ENCODE results near the gene SCGN.

Gene SCGN

GRCh38 chr6:25623879-25624278 lies 28.1 kb upstream of the SCGN start:
- H3K27ac Mint-ChIP-seq (ENCODE audit: low read depth) = no peak overlapping the region
- H3K9me3 Mint-ChIP-seq = no peaks in the 10 kb centered on the region
- H3K4me1 Mint-ChIP-seq = no peaks in the 10 kb centered on the region
- no peak for ATAC-seq (replicated peaks; ENCODE audit: extremely low read depth, poor library complexity, severe bottlenecking)
- H3K4me3 Mint-ChIP-seq = no peak overlapping the region
- DNase-seq (ENCODE audit: low spot score in 2 of 2) = no peak
- peaks cover 27% of the 10 kb centered on the region for H3K27me3 Mint-ChIP-seq
- no peaks in the 10 kb centered on the region for H3K36me3 Mint-ChIP-seq (ENCODE audit: insufficient read depth)

DNA sequence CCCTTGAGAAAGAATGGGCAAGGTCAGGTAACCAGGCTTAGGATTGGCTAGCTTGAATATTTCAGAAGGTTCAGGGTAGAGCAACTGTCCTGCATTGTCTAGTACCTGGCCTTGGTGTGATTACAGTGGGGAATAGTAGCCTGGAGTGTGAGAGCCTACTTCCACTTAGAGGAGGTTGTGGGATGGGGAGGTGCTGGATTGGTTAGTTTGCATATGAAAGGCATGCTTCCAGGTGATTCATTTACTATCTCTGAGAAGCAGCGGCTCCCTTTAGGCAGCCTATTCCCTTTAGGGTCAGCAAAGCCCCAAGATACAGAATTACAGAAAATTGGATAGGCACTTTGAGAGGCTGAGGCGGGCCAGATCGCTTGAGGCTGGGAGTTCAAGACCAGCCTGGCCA lies 25.0 kb upstream of the SCGN start:
- DNase-seq (ENCODE audit: low spot score in 2 of 2) (no peak), ATAC-seq (replicated peaks; ENCODE audit: extremely low read depth, poor library complexity, severe bottlenecking) (no peak)
- H3K27me3 Mint-ChIP-seq = peaks cover 55% of the 10 kb centered on the region
- H3K9me3 Mint-ChIP-seq = no peaks in the 10 kb centered on the region
- no peaks in the 10 kb centered on the region for H3K36me3 Mint-ChIP-seq (ENCODE audit: insufficient read depth)
- no peaks in the 10 kb centered on the region for H3K4me1 Mint-ChIP-seq
- H3K27ac Mint-ChIP-seq (ENCODE audit: low read depth) = no peak overlapping the region
- no peak overlapping the region for H3K4me3 Mint-ChIP-seq

- Mint-ChIP-seq H3K4me3 (no peak overlapping the region), H3K27me3 (peaks cover 66% of the 10 kb centered on the region), H3K27ac (ENCODE audit: low read depth) (no peak overlapping the region), H3K4me1 (no peaks in the 10 kb centered on the region), H3K36me3 (ENCODE audit: insufficient read depth) (no peaks in the 10 kb centered on the region), H3K9me3 (no peaks in the 10 kb centered on the region)
- no peak for DNase-seq (ENCODE audit: low spot score in 2 of 2)
- ATAC-seq (replicated peaks; ENCODE audit: extremely low read depth, poor library complexity, severe bottlenecking) = no peak
These were observed 23.4 kb upstream of the SCGN start for GRCh38 chr6:25628471-25629197.

DNA sequence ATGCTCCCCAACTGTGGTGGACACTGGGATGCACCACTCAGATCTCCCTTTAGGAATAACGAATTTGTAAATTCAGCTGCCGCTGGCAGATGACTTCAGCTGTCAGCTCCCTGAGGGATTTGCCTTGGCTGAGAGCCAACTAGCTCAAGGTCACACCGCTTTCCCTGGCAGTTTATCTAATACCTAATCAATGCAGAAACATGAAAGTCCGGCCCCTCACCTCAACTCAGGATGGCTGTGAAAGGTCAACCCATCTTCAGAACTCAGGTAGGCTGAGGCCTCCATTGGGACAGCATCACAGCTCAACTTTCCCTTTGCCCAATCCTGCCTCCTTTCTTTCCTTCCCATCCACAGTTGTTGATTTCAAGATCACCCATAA lies 22.8 kb upstream of the SCGN start:
- no peak for DNase-seq (ENCODE audit: low spot score in 2 of 2)
- H3K4me1 Mint-ChIP-seq = no peaks in the 10 kb centered on the region
- H3K9me3 Mint-ChIP-seq = no peaks in the 10 kb centered on the region
- H3K36me3 Mint-ChIP-seq (ENCODE audit: insufficient read depth) = no peaks in the 10 kb centered on the region
- H3K4me3 Mint-ChIP-seq = no peak overlapping the region
- peaks cover 70% of the 10 kb centered on the region for H3K27me3 Mint-ChIP-seq
- H3K27ac Mint-ChIP-seq (ENCODE audit: low read depth) = no peak overlapping the region
- ATAC-seq (replicated peaks; ENCODE audit: extremely low read depth, poor library complexity, severe bottlenecking) = no peak

- peaks cover 84% of the 10 kb centered on the region for H3K27me3 Mint-ChIP-seq
- H3K9me3 Mint-ChIP-seq = no peaks in the 10 kb centered on the region
- no peak for ATAC-seq (replicated peaks; ENCODE audit: extremely low read depth, poor library complexity, severe bottlenecking)
- H3K4me1 Mint-ChIP-seq = no peaks in the 10 kb centered on the region
- H3K27ac Mint-ChIP-seq (ENCODE audit: low read depth) = no peak overlapping the region
- H3K36me3 Mint-ChIP-seq (ENCODE audit: insufficient read depth) = no peaks in the 10 kb centered on the region
- DNase-seq (ENCODE audit: low spot score in 2 of 2) = no peak
- H3K4me3 Mint-ChIP-seq = no peak overlapping the region
These were observed 21.3 kb upstream of the SCGN start for GRCh38 chr6:25630508-25631278.

GRCh38 chr6:25635886-25636317 lies 16.1 kb upstream of the SCGN start:
- no peak overlapping the region for H3K27ac Mint-ChIP-seq (ENCODE audit: low read depth)
- H3K4me1 Mint-ChIP-seq = no peaks in the 10 kb centered on the region
- H3K9me3 Mint-ChIP-seq = no peaks in the 10 kb centered on the region
- no peaks in the 10 kb centered on the region for H3K36me3 Mint-ChIP-seq (ENCODE audit: insufficient read depth)
- H3K27me3 Mint-ChIP-seq = peaks cover 84% of the 10 kb centered on the region
- DNase-seq (ENCODE audit: low spot score in 2 of 2) (no peak), ATAC-seq (replicated peaks; ENCODE audit: extremely low read depth, poor library complexity, severe bottlenecking) (no peak)
- H3K4me3 Mint-ChIP-seq = no peak overlapping the region

DNA sequence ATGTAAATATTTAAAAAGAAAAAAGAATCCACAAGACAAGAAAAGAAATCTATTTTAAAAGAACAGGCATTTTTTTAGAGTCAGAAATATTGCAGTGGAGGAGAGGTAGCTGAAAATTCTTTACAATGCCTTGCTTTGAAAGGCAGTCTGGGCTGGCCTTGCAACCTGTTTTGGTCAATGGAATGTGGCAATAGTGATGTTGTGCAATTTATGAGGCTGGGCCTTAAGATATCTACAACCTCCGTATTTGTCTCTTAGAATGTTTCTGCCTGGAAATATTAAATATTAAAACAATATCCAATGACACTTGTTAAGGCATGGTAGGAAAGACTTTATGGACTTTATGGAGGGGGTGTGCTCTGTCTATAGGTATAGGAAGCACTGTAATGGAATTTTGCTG lies 14.8 kb upstream of the SCGN start:
- H3K27ac Mint-ChIP-seq (ENCODE audit: low read depth) = no peak overlapping the region
- no peak for DNase-seq (ENCODE audit: low spot score in 2 of 2)

DNA sequence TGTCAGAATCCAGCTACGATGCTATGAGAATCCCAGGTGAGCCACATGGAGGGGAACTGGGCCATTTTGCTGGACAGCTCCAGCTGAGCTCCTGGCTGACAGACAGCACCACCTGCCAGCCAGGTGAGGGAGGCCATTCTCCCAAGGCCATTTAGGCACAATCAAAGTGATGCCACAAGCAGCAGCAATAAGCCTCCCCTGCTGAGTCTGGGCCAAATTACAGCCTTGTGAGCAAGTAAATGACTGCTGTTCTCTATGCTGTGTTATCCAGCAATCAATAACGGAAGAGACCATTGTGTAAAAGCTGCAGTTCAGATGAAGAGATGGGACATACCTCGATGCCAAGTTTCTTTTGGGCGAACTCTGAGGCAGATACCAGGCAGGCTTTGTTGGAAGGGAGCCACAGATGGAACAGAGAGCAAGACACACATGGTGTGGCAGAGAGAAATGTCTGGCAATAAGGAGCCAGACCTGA lies 14.0 kb upstream of the SCGN start:
- no peak overlapping the region for H3K27ac Mint-ChIP-seq (ENCODE audit: low read depth)
- H3K4me1 Mint-ChIP-seq = no peaks in the 10 kb centered on the region
- no peak for DNase-seq (ENCODE audit: low spot score in 2 of 2)
- H3K9me3 Mint-ChIP-seq = peaks cover 5% of the 10 kb centered on the region
- H3K27me3 Mint-ChIP-seq = peaks cover 87% of the 10 kb centered on the region
- no peaks in the 10 kb centered on the region for H3K36me3 Mint-ChIP-seq (ENCODE audit: insufficient read depth)
- no peak overlapping the region for H3K4me3 Mint-ChIP-seq
- ATAC-seq (replicated peaks; ENCODE audit: extremely low read depth, poor library complexity, severe bottlenecking) = no peak

More for the DNA sequence above, 14.8 kb upstream of the SCGN start:
- Mint-ChIP-seq H3K4me1 (no peaks in the 10 kb centered on the region), H3K4me3 (no peak overlapping the region), H3K27me3 (peaks cover 86% of the 10 kb centered on the region), H3K9me3 (peaks cover 5% of the 10 kb centered on the region), H3K36me3 (ENCODE audit: insufficient read depth) (no peaks in the 10 kb centered on the region)
- ATAC-seq (replicated peaks; ENCODE audit: extremely low read depth, poor library complexity, severe bottlenecking) = no peak

DNA sequence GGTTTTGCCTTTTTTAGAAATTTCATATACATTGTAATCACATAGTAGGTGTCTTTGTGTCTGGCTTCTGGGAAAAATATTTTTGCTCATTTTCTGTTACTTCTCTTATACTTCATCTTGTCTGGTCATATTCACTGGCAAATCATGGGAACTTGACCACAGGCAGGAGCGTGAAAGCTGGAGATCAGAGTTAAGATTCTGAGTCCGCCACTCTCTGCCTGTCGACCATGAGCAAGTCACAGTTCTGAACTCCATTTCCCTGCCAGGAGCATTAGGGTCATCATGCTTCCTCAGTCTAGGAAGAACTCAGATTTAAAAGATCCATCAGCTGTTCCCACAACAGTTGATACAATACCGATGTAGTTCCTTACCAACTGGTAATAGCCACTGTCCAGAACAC lies 12.4 kb upstream of the SCGN start:
- H3K4me3 Mint-ChIP-seq = no peak overlapping the region
- peaks cover 5% of the 10 kb centered on the region for H3K9me3 Mint-ChIP-seq
- ATAC-seq (replicated peaks; ENCODE audit: extremely low read depth, poor library complexity, severe bottlenecking) (no peak), DNase-seq (ENCODE audit: low spot score in 2 of 2) (no peak)
- H3K4me1 Mint-ChIP-seq = no peaks in the 10 kb centered on the region
- peaks cover 90% of the 10 kb centered on the region for H3K27me3 Mint-ChIP-seq
- no peaks in the 10 kb centered on the region for H3K36me3 Mint-ChIP-seq (ENCODE audit: insufficient read depth)
- no peak overlapping the region for H3K27ac Mint-ChIP-seq (ENCODE audit: low read depth)

DNA sequence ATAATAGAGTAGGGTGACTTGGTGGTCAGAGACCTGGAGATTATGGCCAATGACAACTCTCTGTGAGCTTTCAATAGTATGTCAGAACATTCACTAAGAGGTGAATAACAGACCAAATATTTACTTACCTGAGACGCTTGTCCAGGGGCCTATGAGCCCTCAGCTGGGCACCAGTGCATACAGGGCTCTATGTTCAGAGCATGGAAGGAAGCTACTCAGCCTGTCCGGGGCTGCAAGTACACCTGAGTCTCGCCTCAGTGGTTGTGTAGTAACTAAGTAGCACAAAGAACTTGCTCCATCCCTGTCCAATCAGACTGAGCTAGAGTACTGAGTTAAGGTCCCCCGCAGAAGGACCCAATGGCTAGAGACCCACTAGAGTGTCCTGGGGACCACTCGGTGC lies 11.6 kb upstream of the SCGN start:
- peaks cover 91% of the 10 kb centered on the region for H3K27me3 Mint-ChIP-seq

GRCh38 chr6:25640891-25641290 lies 11.1 kb upstream of the SCGN start:
- Mint-ChIP-seq H3K36me3 (ENCODE audit: insufficient read depth) (no peaks in the 10 kb centered on the region), H3K4me1 (no peaks in the 10 kb centered on the region), H3K4me3 (no peak overlapping the region), H3K9me3 (peaks cover 5% of the 10 kb centered on the region), H3K27ac (ENCODE audit: low read depth) (no peak overlapping the region), H3K27me3 (peaks cover 91% of the 10 kb centered on the region)
- ATAC-seq (replicated peaks; ENCODE audit: extremely low read depth, poor library complexity, severe bottlenecking) = no peak
- DNase-seq (ENCODE audit: low spot score in 2 of 2) = no peak

More for the DNA sequence above, 11.6 kb upstream of the SCGN start:
- peaks cover 5% of the 10 kb centered on the region for H3K9me3 Mint-ChIP-seq
- DNase-seq (ENCODE audit: low spot score in 2 of 2) (no peak), ATAC-seq (replicated peaks; ENCODE audit: extremely low read depth, poor library complexity, severe bottlenecking) (no peak)
- no peaks in the 10 kb centered on the region for H3K4me1 Mint-ChIP-seq
- H3K36me3 Mint-ChIP-seq (ENCODE audit: insufficient read depth) = no peaks in the 10 kb centered on the region
- H3K4me3 Mint-ChIP-seq = no peak overlapping the region
- no peak overlapping the region for H3K27ac Mint-ChIP-seq (ENCODE audit: low read depth)

DNA sequence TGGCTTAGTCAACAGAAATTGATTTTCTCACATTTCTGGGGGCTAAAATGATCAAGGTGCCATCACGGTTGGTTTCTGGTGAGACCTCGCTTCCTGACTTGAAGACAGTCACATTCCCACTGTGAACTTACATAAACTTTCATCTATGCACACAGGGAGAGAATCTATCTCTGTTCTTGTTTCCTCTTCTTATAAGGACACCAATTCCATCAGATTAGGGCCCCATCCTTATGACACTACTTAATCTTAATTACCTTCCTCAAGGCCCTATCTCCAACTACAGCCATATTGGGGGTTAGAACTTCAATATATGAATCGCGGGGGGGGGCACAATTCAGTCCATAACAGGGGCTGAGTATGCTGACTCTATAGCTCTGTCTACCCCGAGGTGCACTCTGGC lies 10.6 kb upstream of the SCGN start:
- H3K9me3 Mint-ChIP-seq = peaks cover 5% of the 10 kb centered on the region
- no peaks in the 10 kb centered on the region for H3K36me3 Mint-ChIP-seq (ENCODE audit: insufficient read depth)
- no peak for DNase-seq (ENCODE audit: low spot score in 2 of 2)
- H3K27ac Mint-ChIP-seq (ENCODE audit: low read depth) = no peak overlapping the region
- no peak overlapping the region for H3K4me3 Mint-ChIP-seq
- H3K4me1 Mint-ChIP-seq = no peaks in the 10 kb centered on the region
- H3K27me3 Mint-ChIP-seq = peaks cover 91% of the 10 kb centered on the region
- ATAC-seq (replicated peaks; ENCODE audit: extremely low read depth, poor library complexity, severe bottlenecking) = no peak
